GM23338 (cell line): ENCODE results near the gene TMEM212.

Experiments used
- CREB1 ChIP-seq: fragments of 250-450 bp; sonication (Bioruptor Pico); IDR thresholded peaks from 2 replicates; pipeline ENCODE4 v1.5.0; 2020; ENCODE audit warnings: low read depth, mild to moderate bottlenecking, moderate library complexity
- EZH2 ChIP-seq: fragments of 200-600 bp; sonication (generic); IDR thresholded peaks from one replicate; pipeline ENCODE4 v1.8.0; 2017; ENCODE audit warnings: antibody characterized with exemption, mild to moderate bottlenecking, low read depth; ENCODE audit not compliant: unreplicated experiment
- JUNB ChIP-seq: IDR thresholded peaks from one replicate; pipeline ENCODE4 v1.6.1; 2016; ENCODE audit warnings: antibody characterized with exemption; ENCODE audit not compliant: unreplicated experiment
- POLR2AphosphoS5 ChIP-seq: IDR thresholded peaks from 2 replicates; pipeline ENCODE4 v1.6.1; 2016; ENCODE audit warnings: antibody characterized with exemption, low read depth
- REST ChIP-seq: IDR thresholded peaks from one replicate; pipeline ENCODE4 v1.6.1; 2018; ENCODE audit warnings: antibody characterized with exemption; ENCODE audit not compliant: unreplicated experiment
- STAT1 ChIP-seq: IDR thresholded peaks from one replicate; pipeline ENCODE4 v1.6.1; 2016; ENCODE audit warnings: antibody characterized with exemption; ENCODE audit not compliant: unreplicated experiment
- ZNF462 ChIP-seq: fragments of 250-450 bp; sonication (Bioruptor Pico); IDR thresholded peaks from 2 replicates; pipeline ENCODE4 v1.5.0; 2020; ENCODE audit warnings: mild to moderate bottlenecking, moderate library complexity
- TF ChIP-seq, protein P1 (sequence below), 2 experiments: fragments of 200-600 bp in 1 of 2; sonication (generic) in 1 of 2; conservative IDR thresholded peaks; 2 replicates each; pipeline versions ENCODE4 v1.5.1 to v1.6.1; 2016 to 2017; ENCODE audit warnings: antibody characterized with exemption in 2 of 2, low read depth in 2 of 2, mild to moderate bottlenecking in 2 of 2, moderate library complexity in 1 of 2
- TF ChIP-seq, protein P2 (sequence below): IDR thresholded peaks from 2 replicates; pipeline ENCODE4 v1.6.1; 2016; ENCODE audit warnings: antibody characterized with exemption

GRCh38 chr3:171892457-171892856 is 49.3 kb downstream of the TMEM212 start:
- TF ChIP-seq, protein P1, sequence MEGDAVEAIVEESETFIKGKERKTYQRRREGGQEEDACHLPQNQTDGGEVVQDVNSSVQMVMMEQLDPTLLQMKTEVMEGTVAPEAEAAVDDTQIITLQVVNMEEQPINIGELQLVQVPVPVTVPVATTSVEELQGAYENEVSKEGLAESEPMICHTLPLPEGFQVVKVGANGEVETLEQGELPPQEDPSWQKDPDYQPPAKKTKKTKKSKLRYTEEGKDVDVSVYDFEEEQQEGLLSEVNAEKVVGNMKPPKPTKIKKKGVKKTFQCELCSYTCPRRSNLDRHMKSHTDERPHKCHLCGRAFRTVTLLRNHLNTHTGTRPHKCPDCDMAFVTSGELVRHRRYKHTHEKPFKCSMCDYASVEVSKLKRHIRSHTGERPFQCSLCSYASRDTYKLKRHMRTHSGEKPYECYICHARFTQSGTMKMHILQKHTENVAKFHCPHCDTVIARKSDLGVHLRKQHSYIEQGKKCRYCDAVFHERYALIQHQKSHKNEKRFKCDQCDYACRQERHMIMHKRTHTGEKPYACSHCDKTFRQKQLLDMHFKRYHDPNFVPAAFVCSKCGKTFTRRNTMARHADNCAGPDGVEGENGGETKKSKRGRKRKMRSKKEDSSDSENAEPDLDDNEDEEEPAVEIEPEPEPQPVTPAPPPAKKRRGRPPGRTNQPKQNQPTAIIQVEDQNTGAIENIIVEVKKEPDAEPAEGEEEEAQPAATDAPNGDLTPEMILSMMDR (conservative IDR thresholded peaks at IDR 0.05; ENCODE audit: low read depth in 2 of 2): no peak
- TF ChIP-seq JUNB: no peak
- TF ChIP-seq POLR2AphosphoS5: no peak
- TF ChIP-seq REST: no peak
- no peak for TF ChIP-seq ZNF462 (CRISPR knock-in tag)
- TF ChIP-seq STAT1: no peak
- TF ChIP-seq EZH2: no peak
- TF ChIP-seq CREB1 (CRISPR knock-in tag): no peak
- TF ChIP-seq, protein P2, sequence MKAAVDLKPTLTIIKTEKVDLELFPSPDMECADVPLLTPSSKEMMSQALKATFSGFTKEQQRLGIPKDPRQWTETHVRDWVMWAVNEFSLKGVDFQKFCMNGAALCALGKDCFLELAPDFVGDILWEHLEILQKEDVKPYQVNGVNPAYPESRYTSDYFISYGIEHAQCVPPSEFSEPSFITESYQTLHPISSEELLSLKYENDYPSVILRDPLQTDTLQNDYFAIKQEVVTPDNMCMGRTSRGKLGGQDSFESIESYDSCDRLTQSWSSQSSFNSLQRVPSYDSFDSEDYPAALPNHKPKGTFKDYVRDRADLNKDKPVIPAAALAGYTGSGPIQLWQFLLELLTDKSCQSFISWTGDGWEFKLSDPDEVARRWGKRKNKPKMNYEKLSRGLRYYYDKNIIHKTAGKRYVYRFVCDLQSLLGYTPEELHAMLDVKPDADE: no peak
